SK-N-SH (cell line): ENCODE measurements around the gene CARM1. TPM values are rescaled to one million over a fixed set of nuclear protein-coding genes. Genes with fewer than 3 reads are reported as not detected.

Experiments
- CTCF ChIA-PET: fragments of 300-600, 350-600 bp; formaldehyde crosslinking; extraction: SDS; loops from one replicate; lab custom pipeline; 2021; lab: Yijun Ruan, JAX
- POLR2A ChIA-PET: fragments of 350-600 bp; sonication (Branson Sonifier 250); formaldehyde crosslinking; extraction: SDS; loops from one replicate; lab custom pipeline; 2020; ENCODE audit warnings: antibody characterized with exemption, inconsistent platforms; lab: Yijun Ruan, JAX
- DNase-seq: peaks from one replicate; pipeline ENCODE4 v3.0.0; 2012
- H2AFZ ChIP-seq: fragments of 200-600 bp; sonication (generic); 2 replicates; pipeline ENCODE4 v1.8.1; 2016; ENCODE audit warnings: antibody characterized with exemption, mild to moderate bottlenecking, low read depth
- H3F3A ChIP-seq: fragments of 200-600 bp; sonication (generic); replicated peaks from 2 replicates; pipeline ENCODE3; 2016; ENCODE audit warnings: antibody characterized with exemption, mild to moderate bottlenecking; ENCODE audit not compliant: insufficient read depth
- H3K27ac ChIP-seq, 2 experiments: fragments of 200-500 bp in 1 of 2; fragments of 200-600 bp in 1 of 2; sonication (Bioruptor generic) in 1 of 2; sonication (generic), shearing (Covaris generic) in 1 of 2; 2 replicates each; pipeline versions ENCODE4 v1.5.1 to v1.6.1; 2014 to 2016; ENCODE audit warnings: low read depth in 2 of 2, inconsistent platforms in 1 of 2, low read length in 1 of 2, mild to moderate bottlenecking in 1 of 2, mixed read lengths in 1 of 2
- H3K27me3 ChIP-seq: fragments of 200-600 bp; sonication (generic), shearing (Covaris generic); 2 replicates; pipeline ENCODE4 v1.6.1; 2016; ENCODE audit warnings: mixed run types; ENCODE audit not compliant: insufficient read depth
- H3K36me3 ChIP-seq, 2 experiments: fragments of 200-500 bp in 1 of 2; fragments of 200-600 bp in 1 of 2; sonication (Bioruptor generic) in 1 of 2; sonication (generic) in 1 of 2; replicated peaks in 1 of 2; 2 replicates each; pipeline versions ENCODE3 to v1.5.1; 2014 to 2016; ENCODE audit warnings: low read length in 1 of 2, mild to moderate bottlenecking in 1 of 2; ENCODE audit not compliant: insufficient read depth in 2 of 2, control insufficient read depth in 1 of 2
- H3K4me1 ChIP-seq, 2 experiments: fragments of 200-500 bp in 1 of 2; fragments of 200-600 bp in 1 of 2; sonication (Bioruptor generic) in 1 of 2; sonication (generic), shearing (Covaris generic) in 1 of 2; 2 replicates each; pipeline versions ENCODE4 v1.5.1 to v1.6.1; 2014 to 2016; ENCODE audit warnings: low read depth in 1 of 2, low read length in 1 of 2, mixed run types in 1 of 2; ENCODE audit not compliant: insufficient read depth in 2 of 2, control insufficient read depth in 1 of 2
- H3K4me2 ChIP-seq: fragments of 200-600 bp; sonication (generic), shearing (Covaris generic); 2 replicates; pipeline ENCODE4 v1.6.1; 2017; ENCODE audit warnings: mixed run types
- H3K4me3 ChIP-seq, 2 experiments: fragments of 200-500 bp in 1 of 2; fragments of 200-600 bp in 1 of 2; sonication (Bioruptor generic) in 1 of 2; sonication (generic), shearing (Covaris generic) in 1 of 2; 2 replicates each; pipeline versions ENCODE4 v1.5.1 to v1.8.1; 2014 to 2016; ENCODE audit warnings: low read depth in 2 of 2, inconsistent platforms in 1 of 2, low read length in 1 of 2, mild to moderate bottlenecking in 1 of 2, mixed read lengths in 1 of 2, moderate library complexity in 1 of 2
- H3K79me2 ChIP-seq: fragments of 200-600 bp; sonication (generic); 2 replicates; pipeline ENCODE4 v1.8.1; 2017; ENCODE audit warnings: mild to moderate bottlenecking; ENCODE audit not compliant: insufficient read depth
- H3K9ac ChIP-seq: fragments of 200-600 bp; sonication (generic); 2 replicates; pipeline ENCODE4 v1.6.1; 2017; ENCODE audit warnings: mixed run types
- H3K9me2 ChIP-seq: fragments of 200-600 bp; sonication (generic); 2 replicates; pipeline ENCODE4 v1.6.1; 2017; ENCODE audit warnings: mixed run types
- H3K9me3 ChIP-seq: fragments of 200-600 bp; sonication (generic); 2 replicates; pipeline ENCODE4 v1.6.1; 2017; ENCODE audit warnings: mixed run types, mild to moderate bottlenecking, moderate library complexity
- H4K20me1 ChIP-seq: fragments of 200-600 bp; sonication (generic); 2 replicates; pipeline ENCODE4 v1.6.1; 2017; ENCODE audit warnings: mild to moderate bottlenecking, mixed run types; ENCODE audit not compliant: insufficient read depth
- CTCF ChIP-seq: fragments of 200-600 bp; sonication (generic); IDR thresholded peaks from 2 replicates; pipeline ENCODE4 v1.6.1; 2017; ENCODE audit warnings: antibody characterized with exemption, mild to moderate bottlenecking, moderate library complexity
- ELF1 ChIP-seq: IDR thresholded peaks from 2 replicates; pipeline ENCODE4 v1.4.0; 2012
- FOXM1 ChIP-seq: IDR thresholded peaks from 2 replicates; pipeline ENCODE4 v1.4.0; 2012; ENCODE audit warnings: low read depth, mild to moderate bottlenecking
- MEF2A ChIP-seq: IDR thresholded peaks from 2 replicates; pipeline ENCODE4 v1.4.0; 2012; ENCODE audit warnings: low read depth, borderline replicate concordance
- NRF1 ChIP-seq: IDR thresholded peaks from 2 replicates; pipeline ENCODE4 v1.6.1; 2012; ENCODE audit warnings: low read depth, mild to moderate bottlenecking, low read length
- PBX3 ChIP-seq: IDR thresholded peaks from 2 replicates; pipeline ENCODE4; 2012
- RCOR1 ChIP-seq: fragments of 150-350 bp; IDR thresholded peaks from 2 replicates; pipeline ENCODE4 v1.6.1; 2017; ENCODE audit warnings: antibody characterized with exemption, low read length
- TAF1 ChIP-seq: IDR thresholded peaks from 2 replicates; pipeline ENCODE4 v1.6.1; 2012; ENCODE audit warnings: low read depth, mild to moderate bottlenecking, low read length, moderate library complexity, borderline replicate concordance
- USF1 ChIP-seq: IDR thresholded peaks from 2 replicates; pipeline ENCODE4 v1.4.0; 2012; ENCODE audit warnings: low read depth, borderline replicate concordance
- USF2 ChIP-seq: fragments of 150-350 bp; IDR thresholded peaks from 2 replicates; pipeline ENCODE4 v1.6.1; 2017; ENCODE audit warnings: antibody characterized with exemption, low read length, low read depth, borderline replicate concordance
- ZBTB33 ChIP-seq: IDR thresholded peaks from 2 replicates; pipeline ENCODE4 v1.4.0; 2012; ENCODE audit warnings: low read depth, borderline replicate concordance
- WGBS: methylation state at CpG from one replicate; pipeline ENCODE4 v1.1.6; 2017; ENCODE audit warnings: low lambda C conversion rate; 5-methylcytosine and 5-hydroxymethylcytosine counted together
- polyA plus RNA-seq, 3 experiments: library from polyadenylated mRNA; depleted of rRNA; stranded (reverse); fragments of >200 nt; gene quantifications; 2 replicates each; pipeline ENCODE4 v1.2.3, GENCODE V29; 2012

The CARM1 gene
- polyA plus RNA-seq, 1 of the 3 experiments (the other 2 are of a cell fraction): 62.2 TPM

- DNase-seq: peak; percentile 28
- ChIA-PET CTCF (interaction anchor here (2.1 kb wide), 1 partner anchor 33 kb away, joined by 7 read pairs; no protein-coding TSS in a partner anchor), POLR2A (interaction anchor here (1.0 to 1.7 kb wide), 2 partner anchors 10 to 13 kb away, joined by 3 to 5 read pairs; no protein-coding TSS in a partner anchor)
- no peaks in the 10 kb centered on the region for H3K27me3 ChIP-seq
- no peak overlapping the region for H3K9ac ChIP-seq
- H2AFZ ChIP-seq: no peak overlapping the region
- H3K9me3 ChIP-seq: no peaks in the 10 kb centered on the region
- no peak overlapping the region for H3K4me2 ChIP-seq
- no peaks in the 10 kb centered on the region for H3K9me2 ChIP-seq
- H3K4me1 ChIP-seq: peaks cover 0 to 6% of the 10 kb centered on the region in 2 experiments; a peak in 1 of 4 replicates
- 0 out of 2 replicates have a peak, but pooled peaks cover 10% of the 10 kb centered on the region for H3K79me2 ChIP-seq
- TF ChIP-seq FOXM1 (no peak), ZBTB33 (no peak)
- H3F3A ChIP-seq: peaks cover 10% of the 10 kb centered on the region
- H3K36me3 ChIP-seq: peaks cover 9 to 26% of the 10 kb centered on the region in 2 experiments
- H3K4me3 ChIP-seq: no peak overlapping the region
- no peak overlapping the region for H3K27ac ChIP-seq
- 94% methylated on average over 18 of the region's 33 CpGs for WGBS
- H4K20me1 ChIP-seq: no peaks in the 10 kb centered on the region
Observed at GRCh38 chr19:10830931-10831779, 40.2 kb upstream of the CARM1 start.

GRCh38 chr19:10831987-10832938, 39.1 kb upstream of the CARM1 start:
- Histone ChIP-seq H3K27me3 (no peaks in the 10 kb centered on the region), H3K4me3 (no peak overlapping the region), H3K4me1 (peaks cover 0 to 13% of the 10 kb centered on the region in 2 experiments; a peak in 1 of 4 replicates), H3K79me2 (0 out of 2 replicates have a peak, but pooled peaks cover 10% of the 10 kb centered on the region), H3K36me3 (peaks cover 8 to 24% of the 10 kb centered on the region in 2 experiments), H3K4me2 (no peak overlapping the region), H3K9ac (no peak overlapping the region)
- POLR2A ChIA-PET: interaction anchor here (1.0 kb wide), 1 partner anchor 14 kb away, joined by 3 read pairs; no protein-coding TSS in a partner anchor
- DNase-seq: no peak
- WGBS: 96% methylated on average over 18 of the region's 28 CpGs
- no peak for TF ChIP-seq TAF1
- no peak for TF ChIP-seq PBX3
- TF ChIP-seq ELF1: no peak
- TF ChIP-seq RCOR1: no peak
- no peak for TF ChIP-seq MEF2A
- TF ChIP-seq CTCF: no peak
- no peak for TF ChIP-seq USF1
- TF ChIP-seq NRF1: no peak
- TF ChIP-seq USF2: no peak
- no peak for TF ChIP-seq FOXM1
- TF ChIP-seq, all 33 proteins: peak for 0
- peaks cover 10% of the 10 kb centered on the region for H3F3A ChIP-seq
- CTCF ChIA-PET: interaction anchor here (1.0 to 2.1 kb wide), 3 partner anchors 32 to 39 kb away, joined by 3 to 7 read pairs (median 3); no protein-coding TSS in a partner anchor
- no peaks in the 10 kb centered on the region for H3K9me2 ChIP-seq
- no peaks in the 10 kb centered on the region for H4K20me1 ChIP-seq
- H3K27ac ChIP-seq: no peak overlapping the region
- no peak overlapping the region for H2AFZ ChIP-seq
- H3K9me3 ChIP-seq: no peaks in the 10 kb centered on the region
